Measurements from ENCODE around the gene ATXN1.
"Not testable (repeated sequence)": the region's sequence is repeated elsewhere in the genome, so short reads cannot be mapped to it uniquely, and the experiment has no call there.

Gene ATXN1

DNA sequence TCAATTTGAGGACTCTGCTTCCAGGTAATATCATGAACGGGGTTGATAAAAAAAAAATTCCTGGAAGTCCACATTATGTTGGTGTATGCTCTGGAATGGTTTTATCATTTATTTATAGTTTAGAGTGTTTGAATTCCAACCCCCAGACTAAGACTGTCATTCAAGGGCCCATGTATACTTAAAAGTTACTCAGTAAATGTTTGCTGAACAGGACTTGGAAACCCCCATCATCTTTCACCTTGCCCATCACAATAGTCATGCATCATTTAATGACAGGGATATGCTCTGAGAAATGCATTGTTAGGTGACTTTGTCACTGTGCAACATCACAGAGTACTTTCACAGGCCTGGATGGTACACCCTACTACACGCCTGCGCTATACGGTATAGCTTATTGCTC is 104.8 kb downstream of the ATXN1 start:
- no peak for DNase-seq (ENCODE audit: extremely low read depth in 1 of 2, low read depth in 1 of 2)

DNA sequence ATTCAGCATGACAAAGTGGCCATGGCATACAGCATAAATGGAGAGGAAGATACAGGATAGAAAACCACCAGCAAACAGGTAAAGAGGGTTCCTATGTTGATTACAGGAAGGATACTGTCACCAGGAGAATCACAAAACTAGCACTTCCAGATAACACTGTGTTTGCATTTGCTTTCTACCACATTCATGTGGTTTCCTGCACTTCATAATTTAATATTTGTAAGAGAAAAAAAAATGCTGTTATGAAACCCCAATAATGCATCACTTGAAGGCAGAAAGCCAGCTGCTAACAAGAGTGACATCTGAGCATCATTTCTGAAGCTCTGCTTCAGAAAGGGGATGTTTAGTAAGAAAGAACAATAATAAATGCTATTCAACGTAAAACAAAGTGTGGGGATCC is 106.6 kb downstream of the ATXN1 start:
- DNase-seq (ENCODE audit: extremely low read depth in 1 of 2, low read depth in 1 of 2), result no peak

DNA sequence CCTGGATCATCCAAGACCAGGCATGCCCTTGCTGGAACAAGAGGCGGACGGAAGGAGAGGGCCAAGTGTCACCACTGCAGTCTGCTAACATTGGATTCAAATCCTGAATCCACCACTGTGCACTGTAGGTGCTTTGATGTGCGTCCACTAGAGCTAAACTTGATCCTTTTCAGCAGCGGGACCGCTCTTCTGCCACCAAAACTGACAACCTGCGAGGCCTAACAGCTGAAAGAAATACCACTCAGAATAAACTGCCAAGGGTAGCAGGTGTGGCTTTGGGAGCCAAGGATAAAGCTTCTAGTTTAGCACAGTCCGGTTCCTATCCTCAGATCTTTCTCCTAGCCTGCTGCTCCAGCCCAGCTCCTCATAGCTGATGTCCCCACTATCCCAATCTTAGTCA is 108.0 kb downstream of the ATXN1 start:
- no peak for DNase-seq (ENCODE audit: extremely low read depth in 1 of 2, low read depth in 1 of 2)

DNA sequence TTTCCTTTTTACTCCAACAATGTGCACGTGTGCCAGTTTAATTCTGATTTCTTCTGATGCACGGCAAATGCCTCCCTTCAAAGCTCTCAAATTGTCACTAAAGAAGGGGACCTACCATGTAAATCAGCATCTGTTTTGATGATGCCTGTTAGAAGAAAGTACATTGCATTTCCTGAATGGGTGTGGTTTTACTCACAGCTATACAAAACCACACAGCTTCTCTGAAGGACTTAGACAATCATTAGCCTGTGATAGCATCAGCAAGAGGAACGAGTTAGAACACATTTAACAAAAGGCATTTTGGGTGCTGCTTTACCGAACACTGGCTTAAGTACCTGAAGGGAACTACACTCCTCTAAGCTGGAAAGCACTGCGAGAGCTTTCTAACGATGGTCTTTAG is 109.4 kb downstream of the ATXN1 start:
- DNase-seq (ENCODE audit: extremely low read depth in 1 of 2, low read depth in 1 of 2), result no peak

DNA sequence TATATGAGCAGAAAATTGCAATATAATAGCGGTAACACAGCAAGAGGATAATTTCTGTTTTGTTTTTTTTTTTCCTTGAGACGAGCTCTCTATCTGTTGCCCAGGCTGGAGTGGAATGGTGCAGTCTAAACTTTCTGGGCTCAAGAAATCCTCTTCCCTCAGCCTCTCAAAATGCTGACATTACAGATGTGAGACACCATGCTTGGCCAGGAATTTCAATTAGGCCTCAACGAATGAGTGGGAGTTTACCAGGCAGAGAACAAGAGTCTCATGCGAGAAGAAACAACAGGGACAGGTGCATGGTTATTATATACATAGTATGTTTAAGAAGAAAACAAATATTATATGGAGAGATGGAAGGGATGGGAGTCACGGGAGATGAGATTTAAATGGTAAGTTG is 111.4 kb downstream of the ATXN1 start:
- no peak for DNase-seq (ENCODE audit: extremely low read depth in 1 of 2, low read depth in 1 of 2)

DNA sequence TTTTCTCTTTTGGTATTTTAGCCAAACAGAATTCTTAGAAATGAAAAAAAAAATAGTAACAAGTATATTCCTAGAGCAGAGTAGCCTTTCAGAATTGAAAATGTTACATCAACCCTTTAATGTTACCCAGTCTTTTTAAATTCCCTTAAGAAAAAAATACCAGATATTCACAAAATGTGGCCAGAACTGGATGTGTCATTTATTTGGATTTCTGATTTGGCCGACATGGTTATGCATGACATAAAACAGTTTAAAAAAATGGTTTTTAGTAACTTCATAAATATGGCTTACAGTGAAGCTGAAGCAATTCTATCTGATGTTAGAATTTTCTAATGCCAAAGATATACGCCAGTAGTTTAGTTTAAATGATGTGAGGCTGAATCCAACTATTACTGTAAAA is 112.0 kb downstream of the ATXN1 start:
- DNase-seq (ENCODE audit: extremely low read depth in 1 of 2, low read depth in 1 of 2), result no peak

DNA sequence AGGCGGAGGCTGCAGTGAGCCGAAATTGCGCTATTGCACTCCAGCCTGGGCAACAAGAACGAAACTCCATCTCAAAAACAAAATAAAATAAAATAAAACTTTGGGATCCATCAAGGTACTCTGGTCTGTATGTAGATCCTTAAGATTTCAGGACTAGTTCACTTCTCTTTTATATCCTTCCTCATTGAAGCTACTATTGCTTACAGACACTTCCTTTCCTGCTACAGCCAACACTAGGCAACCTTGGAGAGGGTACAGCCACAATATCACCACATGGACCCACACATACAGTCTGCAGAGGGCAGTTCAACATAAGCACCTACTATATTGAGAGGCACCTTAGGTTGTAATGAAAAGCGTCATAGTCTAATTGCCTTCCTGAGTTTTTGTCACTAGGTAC is 113.3 kb downstream of the ATXN1 start:
- no peak for DNase-seq (ENCODE audit: extremely low read depth in 1 of 2, low read depth in 1 of 2)

DNA sequence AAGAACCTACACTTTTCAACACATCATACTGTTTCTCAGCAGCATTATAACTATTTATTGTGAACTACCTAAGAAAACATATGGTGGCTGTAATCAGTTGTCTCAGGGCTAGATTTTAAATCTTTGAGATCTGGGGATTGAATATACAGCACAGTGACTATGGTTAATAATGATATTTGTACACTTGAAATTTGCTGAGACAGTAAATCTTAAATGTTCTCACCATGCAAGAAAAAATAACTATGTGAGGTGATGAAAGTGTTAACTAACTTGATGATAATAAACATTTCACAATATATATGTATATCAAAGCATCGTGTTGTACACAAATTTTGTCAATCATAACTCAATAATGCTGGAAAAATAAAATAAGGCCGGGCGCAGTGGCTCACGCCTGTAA is 113.8 kb downstream of the ATXN1 start:
- DNase-seq (ENCODE audit: extremely low read depth in 1 of 2, low read depth in 1 of 2), result no peak

DNA sequence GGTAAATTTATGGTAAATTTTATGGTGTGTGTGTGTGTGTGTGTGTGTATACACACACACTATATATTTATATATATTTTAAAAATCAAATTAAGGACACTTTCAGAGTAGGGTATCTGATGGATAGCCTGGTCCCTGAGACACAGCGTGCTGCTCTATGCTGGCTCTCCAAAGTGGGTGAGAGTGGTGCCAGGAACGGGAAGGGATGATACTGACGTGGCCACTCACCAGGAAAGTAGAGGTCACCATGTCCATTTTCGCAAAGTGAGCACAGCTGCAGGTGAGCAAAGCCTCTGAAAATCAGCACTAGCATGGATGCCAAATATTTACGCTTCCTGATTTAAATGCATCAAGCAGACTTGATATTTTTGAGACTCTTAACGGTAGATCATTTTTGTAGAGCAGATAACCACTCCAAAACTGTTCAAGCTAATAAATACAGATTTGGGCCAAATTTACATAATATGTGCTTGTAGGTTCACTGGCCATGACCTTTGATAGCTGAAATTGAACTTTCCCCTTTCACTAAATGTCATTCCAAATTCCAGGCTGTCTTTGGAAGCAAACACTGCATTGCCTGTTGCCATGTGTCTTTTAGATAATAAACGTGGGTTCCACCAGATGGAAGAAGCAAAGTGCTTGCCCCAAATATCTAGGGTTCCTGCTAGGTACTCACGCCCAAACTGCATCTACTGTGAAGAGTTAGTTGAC is 116.6 kb downstream of the ATXN1 start:
- no peak for DNase-seq (ENCODE audit: extremely low read depth in 1 of 2, low read depth in 1 of 2)

DNA sequence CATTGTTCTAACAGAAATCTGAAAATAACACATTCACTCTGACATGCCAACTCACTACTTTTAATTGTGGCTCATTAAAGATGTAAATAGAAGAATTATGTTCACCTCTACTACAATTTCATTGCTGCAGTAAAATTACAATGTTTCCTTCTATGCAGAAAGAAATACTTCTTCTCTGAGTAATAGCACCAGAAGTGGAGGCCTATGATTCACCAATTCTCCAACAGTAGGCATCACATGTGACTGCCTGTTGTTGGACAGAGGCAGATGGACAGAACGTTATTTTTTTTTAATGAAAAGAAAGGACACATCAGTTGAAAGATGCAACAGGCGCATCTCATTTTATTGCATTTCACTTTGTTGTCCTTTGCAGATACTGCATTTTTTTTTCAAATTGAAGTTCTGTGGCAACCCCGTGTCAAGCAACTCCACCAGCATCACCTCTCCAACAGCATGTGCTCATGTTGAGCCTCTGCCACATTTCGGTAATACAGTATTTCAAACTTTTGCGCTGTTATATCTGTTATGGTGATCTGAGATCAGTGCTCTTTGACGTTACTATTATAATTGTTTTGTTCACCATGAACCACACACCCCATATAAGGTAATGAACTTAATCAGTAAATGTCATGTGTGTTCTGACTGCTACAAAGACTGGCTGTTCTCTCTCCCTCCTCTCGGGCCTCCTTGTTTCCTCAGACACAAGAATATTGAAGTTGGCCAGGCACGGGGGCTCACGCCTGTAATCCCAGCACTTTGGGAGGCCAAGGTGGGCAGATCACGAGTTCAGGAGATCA is 121.4 kb downstream of the ATXN1 start:
- DNase-seq (ENCODE audit: extremely low read depth in 1 of 2, low read depth in 1 of 2), result no peak

DNA sequence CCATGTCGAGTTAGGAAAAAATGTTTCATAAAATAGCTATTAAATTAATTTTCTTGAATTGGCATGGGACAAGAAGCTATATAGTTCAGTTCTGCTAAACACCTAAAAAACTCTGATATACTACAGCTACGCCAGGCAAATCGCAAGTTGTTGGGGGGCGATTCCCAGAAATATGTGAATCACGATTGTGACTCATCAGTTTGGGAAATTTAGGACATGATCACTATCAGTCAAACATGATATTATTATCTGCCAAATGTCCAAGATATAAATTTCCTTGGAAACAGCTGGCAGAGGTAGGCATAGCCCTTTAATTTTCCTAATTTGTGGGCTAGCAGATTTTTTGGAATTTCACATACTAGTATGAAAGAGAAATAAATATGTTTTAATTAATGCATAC is 123.6 kb downstream of the ATXN1 start:
- DNase-seq (ENCODE audit: extremely low read depth in 1 of 2, low read depth in 1 of 2), result no peak

DNA sequence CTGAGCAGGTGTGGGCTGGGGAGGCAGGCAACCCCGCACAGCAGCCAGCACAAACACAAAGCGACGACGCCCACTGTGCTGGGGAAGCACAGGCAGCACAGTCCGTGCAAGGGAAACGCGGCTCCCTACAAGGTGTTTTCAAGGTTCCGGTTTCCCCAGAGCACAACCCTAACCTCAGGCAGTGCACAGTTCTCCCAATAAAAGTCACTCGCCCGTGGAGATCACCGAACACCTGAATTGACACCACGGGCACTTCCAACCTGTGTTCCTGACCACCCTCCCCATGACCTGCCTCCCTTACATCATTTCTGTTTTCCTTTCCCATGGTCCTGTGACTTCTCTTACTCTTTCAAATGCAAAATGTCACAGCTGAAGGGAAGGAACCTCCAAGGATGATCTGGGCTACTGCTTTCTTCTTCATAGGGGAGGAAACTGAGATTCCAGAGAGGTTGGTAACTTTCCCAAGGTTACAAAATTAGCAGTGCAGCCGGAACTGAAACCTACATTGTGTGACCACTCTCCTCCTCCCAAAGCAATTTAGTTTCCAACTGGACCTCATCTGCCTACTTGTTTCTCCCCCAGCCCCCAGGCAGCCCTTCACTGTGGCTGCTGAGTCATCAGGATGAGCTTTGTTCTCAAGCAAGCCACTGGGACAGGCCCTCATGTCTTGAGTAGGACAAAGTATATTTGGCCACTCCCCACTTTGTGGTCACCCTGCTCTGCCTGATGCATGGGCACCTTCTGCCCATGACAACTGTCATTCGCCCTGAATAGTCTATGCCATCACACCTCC is 125.3 kb downstream of the ATXN1 start:
- no peak for DNase-seq (ENCODE audit: extremely low read depth in 1 of 2, low read depth in 1 of 2)

DNA sequence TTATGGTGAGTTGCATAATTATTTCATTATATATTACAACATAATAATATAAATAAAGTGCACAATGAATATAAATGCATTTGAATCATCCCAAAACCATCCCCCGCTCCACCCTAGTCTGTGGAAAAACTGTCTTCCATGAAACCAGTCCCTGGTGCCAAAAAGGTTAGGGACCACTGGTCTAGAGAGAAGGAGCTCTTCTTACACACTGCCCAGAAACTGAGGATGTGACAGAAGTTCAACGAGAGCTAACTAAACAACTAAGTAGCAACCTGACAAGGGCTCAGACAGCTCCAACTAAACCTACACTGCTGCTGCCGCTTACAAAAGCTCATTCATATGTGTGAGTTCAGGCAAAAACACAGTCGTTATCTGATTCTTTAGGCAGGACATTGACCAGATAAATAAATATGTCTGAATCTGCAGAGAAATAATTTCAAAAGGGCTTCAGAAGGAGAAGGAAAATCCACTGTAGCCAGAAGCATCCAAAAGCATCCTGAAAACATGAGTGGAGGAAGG is 125.9 kb downstream of the ATXN1 start:
- no peak for DNase-seq (ENCODE audit: extremely low read depth in 1 of 2, low read depth in 1 of 2)

DNA sequence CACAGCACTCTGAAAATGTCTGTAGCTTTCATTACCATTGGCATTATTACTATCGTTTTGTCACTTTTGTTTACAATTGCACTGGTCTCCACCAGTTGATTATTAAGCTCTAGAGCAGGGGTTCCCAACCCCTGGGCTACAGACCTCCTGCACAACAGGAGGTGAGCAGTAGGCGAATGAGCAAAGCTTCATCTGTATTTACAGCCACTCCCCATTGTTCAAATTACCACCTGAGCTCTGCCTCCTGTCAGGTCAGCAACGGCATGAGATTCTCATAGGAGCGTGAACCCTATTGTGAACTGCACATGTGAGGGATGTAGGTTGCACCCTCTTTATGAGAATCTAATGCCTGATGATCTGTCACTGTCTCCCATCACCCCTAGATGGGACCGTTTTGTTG is 126.4 kb downstream of the ATXN1 start:
- DNase-seq (ENCODE audit: extremely low read depth in 1 of 2, low read depth in 1 of 2), result no peak

DNA sequence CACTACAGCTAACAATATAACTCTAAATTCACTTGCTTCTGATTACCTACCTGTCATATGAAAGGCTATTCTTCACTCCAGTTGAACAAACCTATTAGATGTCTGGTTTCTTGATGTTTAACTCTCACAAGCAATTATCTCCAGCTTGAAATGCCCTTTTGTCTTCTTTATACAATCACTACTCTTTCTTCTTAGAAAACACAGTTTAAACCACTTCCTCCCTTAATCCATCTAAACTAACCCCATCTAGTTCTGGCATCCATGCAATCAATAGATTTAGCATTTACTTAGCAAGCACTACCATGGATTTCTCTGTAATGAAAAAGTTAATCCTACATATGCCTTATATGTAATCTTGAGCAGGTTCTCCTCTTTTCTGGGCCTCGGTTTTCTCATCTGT is 127.3 kb downstream of the ATXN1 start:
- DNase-seq (ENCODE audit: extremely low read depth in 1 of 2, low read depth in 1 of 2), result no peak

DNA sequence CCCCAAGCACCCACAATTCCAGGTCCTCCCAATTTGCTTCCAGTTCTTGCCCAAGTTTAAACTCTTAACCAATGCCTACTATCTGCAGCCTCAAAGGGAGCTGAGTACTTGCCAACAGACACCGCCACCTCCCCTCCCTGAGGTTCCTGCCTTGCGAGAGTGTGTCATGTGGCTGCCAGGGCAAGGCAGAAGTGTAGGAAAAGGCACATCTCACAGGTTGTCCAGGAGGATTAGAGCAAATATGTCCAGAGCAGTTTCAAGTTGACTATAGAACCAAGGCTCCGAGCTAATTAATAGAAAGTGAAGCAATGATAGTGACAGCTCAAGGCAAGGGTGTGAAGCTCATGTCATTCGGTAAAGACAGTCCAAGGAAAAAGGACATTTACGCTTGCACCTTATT is 127.8 kb downstream of the ATXN1 start:
- DNase-seq (ENCODE audit: extremely low read depth in 1 of 2, low read depth in 1 of 2), result no peak

DNA sequence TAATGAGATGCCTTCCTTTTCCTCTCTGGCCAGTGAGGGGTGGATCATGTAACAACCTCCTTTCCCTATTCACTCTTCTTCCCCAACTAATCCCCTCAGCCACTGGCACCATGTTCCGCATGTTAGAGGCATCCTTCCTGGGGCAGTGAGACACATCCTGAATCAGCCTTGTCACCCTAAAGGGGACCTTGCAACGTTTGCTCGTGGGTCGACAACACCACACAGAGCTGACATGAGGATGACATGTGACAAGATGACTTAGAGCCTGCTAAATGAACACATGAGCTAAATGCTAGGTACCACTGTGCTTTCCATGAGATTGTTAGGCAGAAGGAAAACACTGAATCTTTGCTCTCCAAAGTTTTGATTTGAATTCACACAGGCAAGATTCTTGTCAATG is 129.2 kb downstream of the ATXN1 start:
- no peak for DNase-seq (ENCODE audit: extremely low read depth in 1 of 2, low read depth in 1 of 2)

DNA sequence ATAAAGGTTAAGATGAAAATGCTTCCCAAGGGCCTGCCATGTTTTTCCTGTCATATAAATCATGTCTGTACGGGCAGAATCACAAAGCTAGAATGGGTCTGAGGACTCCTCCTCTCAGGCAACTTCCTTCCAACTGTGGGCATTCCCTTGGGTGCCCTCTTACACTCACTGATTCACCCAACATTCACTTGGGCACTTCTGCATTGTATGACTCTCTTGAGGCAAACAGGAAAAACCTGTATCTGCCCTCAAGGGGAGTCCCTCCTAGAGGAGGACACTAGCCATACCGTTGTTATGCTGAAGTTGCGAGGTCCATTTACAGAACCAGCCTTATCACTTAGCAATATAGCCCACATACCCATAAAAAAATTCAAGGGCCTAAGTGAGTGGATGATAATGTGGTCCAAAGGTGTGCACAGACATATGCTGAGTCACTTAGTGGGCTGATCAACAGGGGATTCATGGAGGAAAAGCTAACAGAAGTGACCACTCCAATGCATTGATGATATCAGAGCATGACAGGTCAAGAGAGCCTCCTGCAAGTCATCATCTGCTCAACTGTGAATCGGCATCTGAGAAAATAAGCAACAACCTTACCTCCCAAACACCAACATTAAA is 131.1 kb downstream of the ATXN1 start:
- no peak for DNase-seq (ENCODE audit: extremely low read depth in 1 of 2, low read depth in 1 of 2)

DNA sequence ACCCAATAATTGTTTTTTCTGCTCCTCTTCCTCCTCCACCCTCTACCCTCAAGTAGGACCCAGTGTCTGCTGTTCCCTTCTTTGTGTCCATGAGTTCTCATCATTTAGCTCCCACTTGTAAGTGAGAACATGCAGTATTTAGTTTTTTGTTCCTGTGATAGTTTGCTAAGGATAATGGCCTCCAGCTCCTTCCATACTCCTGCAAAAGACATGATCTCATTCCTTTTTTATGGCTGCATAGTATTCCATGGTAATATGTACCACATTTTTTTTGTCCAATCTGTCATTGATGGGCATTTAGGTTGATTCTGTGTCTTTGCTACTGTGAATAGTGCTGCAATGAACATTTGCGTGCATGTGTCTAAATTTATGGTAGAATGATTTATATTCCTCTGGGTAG is 132.7 kb downstream of the ATXN1 start:
- DNase-seq (ENCODE audit: extremely low read depth in 1 of 2, low read depth in 1 of 2), result not testable (repeated sequence)

DNA sequence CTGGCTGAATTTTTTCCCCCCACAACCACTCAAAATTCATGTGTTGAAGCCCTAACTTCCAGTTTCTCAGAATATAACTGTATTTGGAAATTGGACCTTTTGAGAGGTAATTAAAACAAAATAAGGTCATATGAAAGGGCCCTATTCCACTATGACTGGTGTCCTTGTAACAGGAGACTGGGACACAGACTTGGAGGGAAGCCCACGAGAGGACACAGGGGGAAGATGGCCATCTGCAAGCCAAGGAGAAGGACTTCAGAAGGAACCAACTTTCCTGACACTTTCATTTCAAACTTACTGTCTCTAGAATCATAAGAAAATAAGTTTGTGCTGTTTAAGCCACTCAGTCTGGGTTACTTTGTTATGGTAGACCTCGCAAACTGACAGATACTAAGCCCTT is 134.6 kb downstream of the ATXN1 start:
- no peak for DNase-seq (ENCODE audit: extremely low read depth in 1 of 2, low read depth in 1 of 2)

Data from activated CD8-positive, alpha-beta memory T cell treated with anti-CD3 and anti-CD28 coated beads for 1 hour (primary cell).